Caco-2 (cell line): Measurements from ENCODE around the gene MS4A14. TPM values are rescaled to one million over a fixed set of nuclear protein-coding genes. Genes with fewer than 3 reads are reported as not detected.

ENCODE experiments used
- BruUV-seq: library from RNA; stranded (reverse); fragments of 400-500 nt; replicated peaks from 2 replicates; lab custom pipeline; 2021; lab: Mats Ljungman, UMichigan
- CTCF ChIA-PET: fragments of 300-600 bp; sonication (Branson Sonifier 250); formaldehyde crosslinking; loops from one replicate; lab custom pipeline; 2022; ENCODE audit warnings: antibody characterized with exemption; lab: Charles Lee
- POLR2A ChIA-PET: fragments of 300-600 bp; sonication (Branson Sonifier 250); formaldehyde crosslinking; loops from one replicate; lab custom pipeline; 2022; ENCODE audit warnings: antibody characterized with exemption; lab: Charles Lee
- DNase-seq, 2 experiments: peaks; one replicate each; pipeline versions ENCODE4 v3.0.0 to v3.0.0-alpha.2; 2020 to 2022
- H3K27me3 ChIP-seq: replicated peaks from 2 replicates; pipeline ENCODE4 v1.6.0; 2011; ENCODE audit warnings: low read length; ENCODE audit not compliant: control insufficient read depth, insufficient read depth
- H3K36me3 ChIP-seq: 2 replicates; pipeline ENCODE4 v1.5.1; 2011; ENCODE audit warnings: low read length; ENCODE audit not compliant: control insufficient read depth, insufficient read depth
- H3K4me1 ChIP-seq: fragments of 250-450 bp; sonication (Bioruptor Pico); 2 replicates; pipeline ENCODE4 v1.5.1; 2020; ENCODE audit warnings: mild to moderate bottlenecking
- H3K4me3 ChIP-seq: 2 replicates; pipeline ENCODE4 v1.5.1; 2011; ENCODE audit warnings: low read depth, mild to moderate bottlenecking, control low read depth, low read length
- H3K9me3 ChIP-seq: fragments of 250-450 bp; sonication (Bioruptor Pico); 2 replicates; pipeline ENCODE4 v1.5.1; 2020; ENCODE audit warnings: mild to moderate bottlenecking, moderate library complexity
- H3K27ac Mint-ChIP-seq: one replicate; pipeline ENCODE4 v1.8.0; 2022; ENCODE audit warnings: mixed read lengths; ENCODE audit not compliant: unreplicated experiment
- H3K27me3 Mint-ChIP-seq: one replicate; pipeline ENCODE4 v1.8.0; 2022; ENCODE audit warnings: mixed read lengths; ENCODE audit not compliant: insufficient read depth, unreplicated experiment
- H3K36me3 Mint-ChIP-seq: one replicate; pipeline ENCODE4 v1.8.0; 2022; ENCODE audit warnings: mild to moderate bottlenecking, mixed read lengths; ENCODE audit not compliant: insufficient read depth, unreplicated experiment
- H3K4me1 Mint-ChIP-seq: one replicate; pipeline ENCODE4 v1.8.0; 2022; ENCODE audit warnings: low read depth, mixed read lengths; ENCODE audit not compliant: unreplicated experiment
- H3K4me3 Mint-ChIP-seq: one replicate; pipeline ENCODE4 v1.8.0; 2022; ENCODE audit warnings: mild to moderate bottlenecking, moderate library complexity, mixed read lengths; ENCODE audit not compliant: unreplicated experiment
- H3K9me3 Mint-ChIP-seq: one replicate; pipeline ENCODE4 v1.8.0; 2022; ENCODE audit warnings: mixed read lengths; ENCODE audit not compliant: unreplicated experiment
- CTCF ChIP-seq, 2 experiments: fragments of 200-600 bp in 1 of 2; IDR thresholded peaks; 1 replicate in 1 of 2; 2 replicates in 1 of 2; pipeline versions ENCODE4 v1.5.1 to v1.8.0; 2011 to 2022; ENCODE audit warnings: antibody characterized with exemption in 1 of 2, control low read depth in 1 of 2, inconsistent platforms in 1 of 2, low read depth in 1 of 2, low read length in 1 of 2, mild to moderate bottlenecking in 1 of 2, moderate library complexity in 1 of 2; ENCODE audit not compliant: insufficient read depth in 1 of 2, severe bottlenecking in 1 of 2, unreplicated experiment in 1 of 2
- intact Hi-C: fragments of 100-400 bp; cut with micrococcal nuclease; formaldehyde crosslinking; loops from one replicate; pipeline ENCODE4 v1.10.0; 2022; ENCODE audit not compliant: unreplicated experiment
- total RNA-seq: library from RNA; stranded (reverse); gene quantifications from 2 replicates; pipeline ENCODE4 v1.2.3, GENCODE V29; 2022

Gene MS4A14
- total RNA-seq, 1 experiment from 2014 or later, result not detected

GRCh38 chr11:60394666-60395380, 1.4 kb upstream of the MS4A14 start:
- Mint-ChIP-seq H3K4me3 (no peak overlapping the region), H3K4me1 (no peaks in the 10 kb centered on the region), H3K9me3 (no peaks in the 10 kb centered on the region), H3K27me3 (no peaks in the 10 kb centered on the region), H3K27ac (no peak overlapping the region), H3K36me3 (no peaks in the 10 kb centered on the region)
- no peak for TF ChIP-seq CTCF (IDR thresholded peaks at IDR 0.05; ENCODE audit: insufficient read depth in 1 of 2, low read depth in 1 of 2, low read length in 1 of 2, severe bottlenecking in 1 of 2, unreplicated experiment in 1 of 2)
- no TSS peak for BruUV-seq
- ChIA-PET CTCF (no interaction called here), POLR2A (no interaction called here)
- no peak for DNase-seq
- Histone ChIP-seq H3K27me3 (no peaks in the 10 kb centered on the region), H3K4me3 (no peak overlapping the region), H3K4me1 (no peaks in the 10 kb centered on the region), H3K36me3 (no peaks in the 10 kb centered on the region), H3K9me3 (no peaks in the 10 kb centered on the region; the same call in 1 of the 2 replicates)
- intact Hi-C loops, result no loop called here

GRCh38 chr11:60396799-60397198, 540 bp downstream of the MS4A14 start:
- Mint-ChIP-seq H3K4me3 (no peak overlapping the region), H3K9me3 (no peaks in the 10 kb centered on the region), H3K27me3 (no peaks in the 10 kb centered on the region), H3K27ac (no peak overlapping the region), H3K36me3 (no peaks in the 10 kb centered on the region), H3K4me1 (no peaks in the 10 kb centered on the region)
- ChIA-PET POLR2A (no interaction called here), CTCF (no interaction called here)
- TF ChIP-seq CTCF (IDR thresholded peaks at IDR 0.05; ENCODE audit: insufficient read depth in 1 of 2, low read depth in 1 of 2, low read length in 1 of 2, severe bottlenecking in 1 of 2, unreplicated experiment in 1 of 2), result no peak
- DNase-seq, result no peak
- intact Hi-C loops, result no loop called here
- Histone ChIP-seq H3K4me1 (no peaks in the 10 kb centered on the region), H3K27me3 (no peaks in the 10 kb centered on the region), H3K9me3 (no peaks in the 10 kb centered on the region; the same call in 1 of the 2 replicates), H3K36me3 (no peaks in the 10 kb centered on the region), H3K4me3 (no peak overlapping the region)
- no TSS peak for BruUV-seq

GRCh38 chr11:60420015-60420414, 23.8 kb downstream of the MS4A14 start:
- Mint-ChIP-seq H3K4me1 (no peaks in the 10 kb centered on the region), H3K9me3 (peaks cover 12% of the 10 kb centered on the region), H3K4me3 (no peak overlapping the region), H3K36me3 (no peaks in the 10 kb centered on the region), H3K27me3 (no peaks in the 10 kb centered on the region), H3K27ac (no peak overlapping the region)
- Histone ChIP-seq H3K4me1 (no peaks in the 10 kb centered on the region), H3K27me3 (no peaks in the 10 kb centered on the region), H3K9me3 (no peaks in the 10 kb centered on the region), H3K4me3 (no peak overlapping the region), H3K36me3 (no peaks in the 10 kb centered on the region)
- TF ChIP-seq CTCF (IDR thresholded peaks at IDR 0.05; ENCODE audit: insufficient read depth in 1 of 2, low read depth in 1 of 2, low read length in 1 of 2, severe bottlenecking in 1 of 2, unreplicated experiment in 1 of 2), result no peak
- POLR2A ChIA-PET, result no interaction called here
- CTCF ChIA-PET, result no interaction called here
- no peak for DNase-seq
- BruUV-seq, result no TSS peak
- intact Hi-C loops, result no loop called here
